ENCODE results near the gene RPS6KA3. TPM values are rescaled to one million over a fixed set of nuclear protein-coding genes. Genes with fewer than 3 reads are reported as not detected.

The RPS6KA3 gene
- total RNA-seq, 1 experiment from 2014 or later = 35.5 TPM

- no peaks in the 10 kb centered on the region for H4K20me1 ChIP-seq (ENCODE audit: insufficient read depth)
- no peak overlapping the region for H3K9ac ChIP-seq (ENCODE audit: low read length)
- H3K9me2 ChIP-seq (ENCODE audit: insufficient read depth) = no peaks in the 10 kb centered on the region
- no peak overlapping the region for H2AFZ ChIP-seq (ENCODE audit: low read depth, low read length, poor library complexity, severe bottlenecking)
- TF ChIP-seq JUND (IDR thresholded peaks at IDR 0.05) = no peak
- TF ChIP-seq RAD21 (IDR thresholded peaks at IDR 0.05; ENCODE audit: low read depth) = peak; percentile 58
- TF ChIP-seq, protein P1, sequence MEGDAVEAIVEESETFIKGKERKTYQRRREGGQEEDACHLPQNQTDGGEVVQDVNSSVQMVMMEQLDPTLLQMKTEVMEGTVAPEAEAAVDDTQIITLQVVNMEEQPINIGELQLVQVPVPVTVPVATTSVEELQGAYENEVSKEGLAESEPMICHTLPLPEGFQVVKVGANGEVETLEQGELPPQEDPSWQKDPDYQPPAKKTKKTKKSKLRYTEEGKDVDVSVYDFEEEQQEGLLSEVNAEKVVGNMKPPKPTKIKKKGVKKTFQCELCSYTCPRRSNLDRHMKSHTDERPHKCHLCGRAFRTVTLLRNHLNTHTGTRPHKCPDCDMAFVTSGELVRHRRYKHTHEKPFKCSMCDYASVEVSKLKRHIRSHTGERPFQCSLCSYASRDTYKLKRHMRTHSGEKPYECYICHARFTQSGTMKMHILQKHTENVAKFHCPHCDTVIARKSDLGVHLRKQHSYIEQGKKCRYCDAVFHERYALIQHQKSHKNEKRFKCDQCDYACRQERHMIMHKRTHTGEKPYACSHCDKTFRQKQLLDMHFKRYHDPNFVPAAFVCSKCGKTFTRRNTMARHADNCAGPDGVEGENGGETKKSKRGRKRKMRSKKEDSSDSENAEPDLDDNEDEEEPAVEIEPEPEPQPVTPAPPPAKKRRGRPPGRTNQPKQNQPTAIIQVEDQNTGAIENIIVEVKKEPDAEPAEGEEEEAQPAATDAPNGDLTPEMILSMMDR (IDR thresholded peaks at IDR 0.05 in 2 of 3, conservative IDR thresholded peaks at IDR 0.05 in 1 of 3; ENCODE audit: borderline replicate concordance in 1 of 3, insufficient read depth in 1 of 3, low read depth in 2 of 3, low read length in 2 of 3) = peak; percentile 27 to 68 (median 57); a peak in 5 of 6 replicates
- ATAC-seq = peak; percentile 75
- no peaks in the 10 kb centered on the region for H3K36me3 ChIP-seq (ENCODE audit: control insufficient read depth in 1 of 2, insufficient read depth in 2 of 2, low read length in 2 of 2)
- CTCF ChIA-PET = interaction anchor here (0.6 to 1.5 kb wide), 6 partner anchors 22 to 1128 kb away, joined by 3 to 7 read pairs (median 3); no protein-coding TSS in a partner anchor
- peak; percentile 26 for DNase-seq (ENCODE audit: low read depth, low spot score)
- H3K4me3 ChIP-seq (replicated peaks in 1 of 2; ENCODE audit: low read depth in 1 of 2, low read length in 2 of 2) = no peak overlapping the region
- no peaks in the 10 kb centered on the region for H3K27me3 ChIP-seq (ENCODE audit: insufficient read depth, low read length)
- RAD21 ChIA-PET (ENCODE audit: low non-redundant PET in 1 of 2, low total read pairs in 2 of 2, uncharacterized antibody in 2 of 2, unreplicated experiment in 2 of 2) = interaction anchor here in 1 of 2 experiments (0.6 kb wide), 1 partner anchor 264 kb away, joined by 6 read pairs; no protein-coding TSS in a partner anchor
- H3K27ac ChIP-seq (ENCODE audit: low read depth, low read length) = no peak overlapping the region
- POLR2A ChIA-PET = no interaction called here
- peaks cover 30% of the 10 kb centered on the region for H3K79me2 ChIP-seq (ENCODE audit: insufficient read depth, low read length)
- H3K4me2 ChIP-seq (ENCODE audit: low read length) = no peak overlapping the region
- H3K9me3 ChIP-seq (ENCODE audit: control insufficient read depth in 1 of 2, insufficient read depth in 1 of 2, low read depth in 1 of 2, low read length in 2 of 2) = no peaks in the 10 kb centered on the region
- no TSS peak for BruUV-seq (replicated peaks)
- peaks cover 0 to 7% of the 10 kb centered on the region in 2 experiments; a peak in 1 of 4 replicates for H3K4me1 ChIP-seq (ENCODE audit: control insufficient read depth in 1 of 2, insufficient read depth in 2 of 2, low read length in 2 of 2)
- intact Hi-C loops (cut with micrococcal nuclease) = loop anchor here (1.0 to 10.0 kb wide), 2 partner anchors 190 to 272 kb away; no protein-coding TSS in a partner anchor
Measured at GRCh38 chrX:20252381-20253231, 14.1 kb downstream of the RPS6KA3 start.

- Histone ChIP-seq H3K4me3 (replicated peaks in 1 of 2; ENCODE audit: low read depth in 1 of 2, low read length in 2 of 2) (no peak overlapping the region), H3K9me3 (ENCODE audit: control insufficient read depth in 1 of 2, insufficient read depth in 1 of 2, low read depth in 1 of 2, low read length in 2 of 2) (no peaks in the 10 kb centered on the region), H3K27me3 (ENCODE audit: insufficient read depth, low read length) (no peaks in the 10 kb centered on the region), H3K4me2 (ENCODE audit: low read length) (no peak overlapping the region), H3K9me2 (ENCODE audit: insufficient read depth) (no peaks in the 10 kb centered on the region), H3K4me1 (ENCODE audit: control insufficient read depth in 1 of 2, insufficient read depth in 2 of 2, low read length in 2 of 2) (peaks cover 0 to 7% of the 10 kb centered on the region in 2 experiments; a peak in 1 of 4 replicates), H3K79me2 (ENCODE audit: insufficient read depth, low read length) (peaks cover 30% of the 10 kb centered on the region), H3K36me3 (ENCODE audit: control insufficient read depth in 1 of 2, insufficient read depth in 2 of 2, low read length in 2 of 2) (no peaks in the 10 kb centered on the region), H4K20me1 (ENCODE audit: insufficient read depth) (no peaks in the 10 kb centered on the region), H3K27ac (ENCODE audit: low read depth, low read length) (no peak overlapping the region), H3K9ac (ENCODE audit: low read length) (no peak overlapping the region), H2AFZ (ENCODE audit: low read depth, low read length, poor library complexity, severe bottlenecking) (no peak overlapping the region)
- intact Hi-C loops (cut with micrococcal nuclease) = loop anchor here (10.0 kb wide), 1 partner anchor 273 kb away; no protein-coding TSS in a partner anchor
- DNase-seq (ENCODE audit: low read depth, low spot score) (no peak), ATAC-seq (no peak)
- ChIA-PET CTCF (no interaction called here), RAD21 (ENCODE audit: low non-redundant PET in 1 of 2, low total read pairs in 2 of 2, uncharacterized antibody in 2 of 2, unreplicated experiment in 2 of 2) (no interaction called here), POLR2A (no interaction called here)
- no TSS peak for BruUV-seq (replicated peaks)
- TF ChIP-seq, protein P2, sequence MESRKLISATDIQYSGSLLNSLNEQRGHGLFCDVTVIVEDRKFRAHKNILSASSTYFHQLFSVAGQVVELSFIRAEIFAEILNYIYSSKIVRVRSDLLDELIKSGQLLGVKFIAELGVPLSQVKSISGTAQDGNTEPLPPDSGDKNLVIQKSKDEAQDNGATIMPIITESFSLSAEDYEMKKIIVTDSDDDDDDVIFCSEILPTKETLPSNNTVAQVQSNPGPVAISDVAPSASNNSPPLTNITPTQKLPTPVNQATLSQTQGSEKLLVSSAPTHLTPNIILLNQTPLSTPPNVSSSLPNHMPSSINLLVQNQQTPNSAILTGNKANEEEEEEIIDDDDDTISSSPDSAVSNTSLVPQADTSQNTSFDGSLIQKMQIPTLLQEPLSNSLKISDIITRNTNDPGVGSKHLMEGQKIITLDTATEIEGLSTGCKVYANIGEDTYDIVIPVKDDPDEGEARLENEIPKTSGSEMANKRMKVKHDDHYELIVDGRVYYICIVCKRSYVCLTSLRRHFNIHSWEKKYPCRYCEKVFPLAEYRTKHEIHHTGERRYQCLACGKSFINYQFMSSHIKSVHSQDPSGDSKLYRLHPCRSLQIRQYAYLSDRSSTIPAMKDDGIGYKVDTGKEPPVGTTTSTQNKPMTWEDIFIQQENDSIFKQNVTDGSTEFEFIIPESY (IDR thresholded peaks at IDR 0.05; ENCODE audit: extremely low read depth, insufficient replicate concordance, low read length) = no peak
- TF ChIP-seq CEBPB (IDR thresholded peaks at IDR 0.05; ENCODE audit: low read depth) = no peak
- TF ChIP-seq YY1 (IDR thresholded peaks at IDR 0.05; ENCODE audit: extremely low read depth, insufficient replicate concordance, low read depth, low read length) = no peak
- no peak for TF ChIP-seq TCF7L2 (IDR thresholded peaks at IDR 0.05; ENCODE audit: borderline replicate concordance, extremely low read depth, insufficient read depth, insufficient read length)
- no peak for TF ChIP-seq EZH2phosphoT487 (IDR thresholded peaks at IDR 0.05; ENCODE audit: borderline replicate concordance)
- TF ChIP-seq MAX (IDR thresholded peaks at IDR 0.05) = no peak
- TF ChIP-seq JUND (IDR thresholded peaks at IDR 0.05) = no peak
- TF ChIP-seq EGR1 (IDR thresholded peaks at IDR 0.05; ENCODE audit: low read depth) = no peak
- TF ChIP-seq SIN3A (IDR thresholded peaks at IDR 0.05; ENCODE audit: low read depth) = no peak
- no peak for TF ChIP-seq SP1 (IDR thresholded peaks at IDR 0.05; ENCODE audit: low read depth)
- TF ChIP-seq ELF1 (IDR thresholded peaks at IDR 0.05; ENCODE audit: borderline replicate concordance, low read depth) = no peak
- no peak for TF ChIP-seq EZH2 (IDR thresholded peaks at IDR 0.05)
- no peak for TF ChIP-seq RAD21 (IDR thresholded peaks at IDR 0.05; ENCODE audit: low read depth)
Measured at GRCh38 chrX:20251691-20252090, 15.0 kb downstream of the RPS6KA3 start.

All from HCT116 (cell line).